HEK293 (cell line): Measurements from ENCODE around the gene DGKB.

Experiments
- RBAK ChIP-seq: fragments of 450-650 bp; formaldehyde crosslinking; IDR thresholded peaks from 2 replicates; pipeline ENCODE4 v1.5.1; 2016; ENCODE audit warnings: missing biosample characterization, missing genetic modification characterization
- SETDB1 ChIP-seq: IDR thresholded peaks from one replicate; pipeline ENCODE4 v1.6.1; 2017; ENCODE audit warnings: mild to moderate bottlenecking, low read length, moderate library complexity, mixed read lengths; ENCODE audit not compliant: insufficient read length
- ZNF184 ChIP-seq: fragments of 450-650 bp; IDR thresholded peaks from 2 replicates; pipeline ENCODE4 v1.5.1; 2018; ENCODE audit warnings: missing biosample characterization, mild to moderate bottlenecking, missing genetic modification characterization
- ZNF211 ChIP-seq: fragments of 450-650 bp; formaldehyde crosslinking; IDR thresholded peaks from 2 replicates; pipeline ENCODE4 v1.5.1; 2016; ENCODE audit warnings: low read depth, missing biosample characterization, missing genetic modification characterization
- ZNF24 ChIP-seq: fragments of 450-650 bp; formaldehyde crosslinking; IDR thresholded peaks from 2 replicates; pipeline ENCODE4 v1.5.1; 2016; ENCODE audit warnings: missing biosample characterization, missing genetic modification characterization
- ZNF394 ChIP-seq: fragments of 450-650 bp; formaldehyde crosslinking; IDR thresholded peaks from 2 replicates; pipeline ENCODE4 v1.5.1; 2016; ENCODE audit warnings: missing biosample characterization, missing genetic modification characterization, mild to moderate bottlenecking, moderate library complexity, borderline replicate concordance
- ZNF530 ChIP-seq: fragments of 450-650 bp; formaldehyde crosslinking; IDR thresholded peaks from 2 replicates; pipeline ENCODE4 v1.5.1; 2016; ENCODE audit warnings: low read depth, missing biosample characterization, missing genetic modification characterization
- TF ChIP-seq, protein P1 (sequence below): fragments of 450-650 bp; formaldehyde crosslinking; IDR thresholded peaks from 2 replicates; pipeline ENCODE4 v1.5.1; 2016; ENCODE audit warnings: missing biosample characterization, missing genetic modification characterization
- TF ChIP-seq, protein P2 (sequence below): fragments of 450-650 bp; formaldehyde crosslinking; IDR thresholded peaks from 2 replicates; pipeline ENCODE4 v1.5.1; 2016; ENCODE audit warnings: missing biosample characterization, missing genetic modification characterization

GRCh38 chr7:14207138-14207537, 695.4 kb downstream of the DGKB start:
- TF ChIP-seq ZNF211 (tag by site-specific recombination) (no peak), ZNF184 (tag by site-specific recombination) (no peak), RBAK (no peak), SETDB1 (no peak), ZNF530 (tag by site-specific recombination) (no peak), ZNF394 (tag by site-specific recombination) (no peak), ZNF24 (tag by site-specific recombination) (no peak)
- TF ChIP-seq, protein P1, sequence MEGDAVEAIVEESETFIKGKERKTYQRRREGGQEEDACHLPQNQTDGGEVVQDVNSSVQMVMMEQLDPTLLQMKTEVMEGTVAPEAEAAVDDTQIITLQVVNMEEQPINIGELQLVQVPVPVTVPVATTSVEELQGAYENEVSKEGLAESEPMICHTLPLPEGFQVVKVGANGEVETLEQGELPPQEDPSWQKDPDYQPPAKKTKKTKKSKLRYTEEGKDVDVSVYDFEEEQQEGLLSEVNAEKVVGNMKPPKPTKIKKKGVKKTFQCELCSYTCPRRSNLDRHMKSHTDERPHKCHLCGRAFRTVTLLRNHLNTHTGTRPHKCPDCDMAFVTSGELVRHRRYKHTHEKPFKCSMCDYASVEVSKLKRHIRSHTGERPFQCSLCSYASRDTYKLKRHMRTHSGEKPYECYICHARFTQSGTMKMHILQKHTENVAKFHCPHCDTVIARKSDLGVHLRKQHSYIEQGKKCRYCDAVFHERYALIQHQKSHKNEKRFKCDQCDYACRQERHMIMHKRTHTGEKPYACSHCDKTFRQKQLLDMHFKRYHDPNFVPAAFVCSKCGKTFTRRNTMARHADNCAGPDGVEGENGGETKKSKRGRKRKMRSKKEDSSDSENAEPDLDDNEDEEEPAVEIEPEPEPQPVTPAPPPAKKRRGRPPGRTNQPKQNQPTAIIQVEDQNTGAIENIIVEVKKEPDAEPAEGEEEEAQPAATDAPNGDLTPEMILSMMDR: no peak
- TF ChIP-seq, protein P2, sequence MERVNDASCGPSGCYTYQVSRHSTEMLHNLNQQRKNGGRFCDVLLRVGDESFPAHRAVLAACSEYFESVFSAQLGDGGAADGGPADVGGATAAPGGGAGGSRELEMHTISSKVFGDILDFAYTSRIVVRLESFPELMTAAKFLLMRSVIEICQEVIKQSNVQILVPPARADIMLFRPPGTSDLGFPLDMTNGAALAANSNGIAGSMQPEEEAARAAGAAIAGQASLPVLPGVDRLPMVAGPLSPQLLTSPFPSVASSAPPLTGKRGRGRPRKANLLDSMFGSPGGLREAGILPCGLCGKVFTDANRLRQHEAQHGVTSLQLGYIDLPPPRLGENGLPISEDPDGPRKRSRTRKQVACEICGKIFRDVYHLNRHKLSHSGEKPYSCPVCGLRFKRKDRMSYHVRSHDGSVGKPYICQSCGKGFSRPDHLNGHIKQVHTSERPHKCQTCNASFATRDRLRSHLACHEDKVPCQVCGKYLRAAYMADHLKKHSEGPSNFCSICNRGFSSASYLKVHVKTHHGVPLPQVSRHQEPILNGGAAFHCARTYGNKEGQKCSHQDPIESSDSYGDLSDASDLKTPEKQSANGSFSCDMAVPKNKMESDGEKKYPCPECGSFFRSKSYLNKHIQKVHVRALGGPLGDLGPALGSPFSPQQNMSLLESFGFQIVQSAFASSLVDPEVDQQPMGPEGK: no peak
